ENCODE data around the gene PGRMC2. TPM values are rescaled to one million over a fixed set of nuclear protein-coding genes. Genes with fewer than 3 reads are reported as not detected.

Gene PGRMC2
- total and polyA plus RNA-seq, 2 of the 8 experiments (the other 6 are each of a cell fraction or from before 2014, with no cell fraction given), result 9.5 to 85.3 TPM

DNA sequence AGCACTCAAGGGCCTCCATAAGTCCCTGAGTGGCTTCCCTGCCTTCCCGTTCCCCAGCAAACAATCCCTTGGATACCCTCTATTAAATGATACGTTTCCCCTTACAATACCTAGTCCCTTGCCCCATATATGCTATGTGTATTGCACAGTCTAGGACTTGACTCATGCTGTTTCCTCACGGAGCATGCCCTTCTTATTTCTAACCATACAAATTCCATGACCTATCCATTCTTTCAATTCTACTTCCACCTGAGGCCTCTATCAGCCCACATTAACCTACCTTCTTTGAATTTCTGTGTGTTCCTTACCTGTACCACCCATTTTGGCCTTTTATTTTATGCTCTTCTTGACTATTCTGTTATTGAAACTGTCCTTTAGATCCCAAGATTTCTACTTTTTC is 2.9 kb upstream of the PGRMC2 start:
- Histone ChIP-seq H3K79me2 (ENCODE audit: control insufficient read depth in 1 of 2, insufficient read depth in 2 of 2, low read length in 2 of 2) (peaks cover 5 to 28% of the 10 kb centered on the region in 2 experiments; a peak in 3 of 4 replicates), H4K8ac (ENCODE audit: extremely low read depth, insufficient read depth, low read length) (no peak overlapping the region), H3K14ac (ENCODE audit: insufficient read length) (no peak overlapping the region), H3K36me3 (ENCODE audit: control insufficient read depth in 2 of 4, insufficient read depth in 4 of 4, low read length in 3 of 4) (no peaks in the 10 kb centered on the region), H4K20me1 (replicated peaks in 1 of 2; ENCODE audit: control insufficient read depth in 1 of 2, insufficient read depth in 2 of 2, low read length in 2 of 2) (peaks cover 0 to 2% of the 10 kb centered on the region in 2 experiments), H3K23me2 (ENCODE audit: low read depth, low read length) (peaks cover 10% of the 10 kb centered on the region), H3K4me1 (replicated peaks in 1 of 4; ENCODE audit: control insufficient read depth in 3 of 4, insufficient read depth in 4 of 4, low read length in 3 of 4) (peaks cover 0 to 6% (median 3%) of the 10 kb centered on the region in 4 experiments; a peak in 4 of 7 replicates), H2BK5ac (ENCODE audit: low read depth, low read length) (no peak overlapping the region), H3K27ac (ENCODE audit: low read depth, low read length) (no peak overlapping the region), H3K9ac (replicated peaks in 1 of 4; ENCODE audit: extremely low read depth in 1 of 4, low read depth in 3 of 4, low read length in 3 of 4) (no peak overlapping the region), H4K91ac (replicated peaks; ENCODE audit: insufficient read length, low read length) (no peak overlapping the region), H2BK20ac (ENCODE audit: low read length) (no peak overlapping the region), H3K4ac (replicated peaks; ENCODE audit: insufficient read length, low read depth, low read length) (no peak overlapping the region), H3K56ac (replicated peaks; ENCODE audit: insufficient read length, low read depth, low read length) (no peak overlapping the region), H2AK5ac (ENCODE audit: low read depth, low read length) (no peak overlapping the region), H2BK12ac (ENCODE audit: low read depth, low read length) (no peak overlapping the region), H3K27me3 (replicated peaks in 1 of 4; ENCODE audit: control insufficient read depth in 3 of 4, extremely low read depth in 1 of 4, insufficient read depth in 3 of 4, low read length in 3 of 4) (no peaks in the 10 kb centered on the region), H4K5ac (ENCODE audit: insufficient read length, low read depth, low read length) (no peak overlapping the region), H2BK15ac (ENCODE audit: low read length) (no peak overlapping the region), H2AFZ (ENCODE audit: low read length) (no peak overlapping the region), H3K18ac (ENCODE audit: extremely low read depth, low read length) (no peak overlapping the region), H3K79me1 (ENCODE audit: low read depth, low read length) (no peaks in the 10 kb centered on the region), H3K4me2 (ENCODE audit: insufficient read depth in 1 of 2, low read depth in 2 of 2, low read length in 2 of 2) (no peak overlapping the region), H3K9me3 (ENCODE audit: insufficient read depth in 2 of 2, low read depth in 1 of 2, low read length in 1 of 2) (no peaks in the 10 kb centered on the region), H3K23ac (ENCODE audit: insufficient read length) (no peak overlapping the region), H3K4me3 (ENCODE audit: extremely low read depth in 1 of 4, insufficient read depth in 2 of 4, low read depth in 3 of 4, low read length in 4 of 4) (no peak overlapping the region), H2BK120ac (replicated peaks; ENCODE audit: low read depth, low read length) (no peak overlapping the region)
- ChIA-PET POLR2A (ENCODE audit: partially characterized antibody) (interaction anchor here (3.0 kb wide), 1 partner anchor 15 kb away, joined by 12 read pairs; no protein-coding TSS in a partner anchor), CTCF (ENCODE audit: partially characterized antibody) (interaction anchor here (1.1 kb wide), 1 partner anchor 15 kb away, joined by 6 read pairs; no protein-coding TSS in a partner anchor)
- WGBS, 2 experiments (ENCODE audit: extremely low coverage in 1 of 2, insufficient coverage in 1 of 2, insufficient read length in 1 of 2, insufficient replicate concordance in 2 of 2, low coverage in 1 of 2, low lambda C conversion rate in 2 of 2, missing lambda C conversion rate in 1 of 2), result 87% methylated on average over 3 of the region's 3 CpGs; no CpG with 5 or more reads in 1 of the 2 experiments
- DNase-seq (ENCODE audit: low read depth in 1 of 2, low spot score in 2 of 2) (no peak), FAIRE-seq (no peak)
- TF ChIP-seq, protein P1, sequence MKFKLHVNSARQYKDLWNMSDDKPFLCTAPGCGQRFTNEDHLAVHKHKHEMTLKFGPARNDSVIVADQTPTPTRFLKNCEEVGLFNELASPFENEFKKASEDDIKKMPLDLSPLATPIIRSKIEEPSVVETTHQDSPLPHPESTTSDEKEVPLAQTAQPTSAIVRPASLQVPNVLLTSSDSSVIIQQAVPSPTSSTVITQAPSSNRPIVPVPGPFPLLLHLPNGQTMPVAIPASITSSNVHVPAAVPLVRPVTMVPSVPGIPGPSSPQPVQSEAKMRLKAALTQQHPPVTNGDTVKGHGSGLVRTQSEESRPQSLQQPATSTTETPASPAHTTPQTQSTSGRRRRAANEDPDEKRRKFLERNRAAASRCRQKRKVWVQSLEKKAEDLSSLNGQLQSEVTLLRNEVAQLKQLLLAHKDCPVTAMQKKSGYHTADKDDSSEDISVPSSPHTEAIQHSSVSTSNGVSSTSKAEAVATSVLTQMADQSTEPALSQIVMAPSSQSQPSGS (IDR thresholded peaks at IDR 0.05; ENCODE audit: low read length), result no peak
- TF ChIP-seq EP300 (IDR thresholded peaks at IDR 0.05; ENCODE audit: borderline replicate concordance in 1 of 2, low read depth in 2 of 2, low read length in 2 of 2) (no peak), KDM5A (IDR thresholded peaks at IDR 0.05; ENCODE audit: low read length) (no peak), SRF (IDR thresholded peaks at IDR 0.05; ENCODE audit: low read depth, low read length) (no peak), CHD1 (IDR thresholded peaks at IDR 0.05; ENCODE audit: low read depth, low read length) (no peak), YY1 (IDR thresholded peaks at IDR 0.05; ENCODE audit: low read depth, low read length) (no peak), EGR1 (IDR thresholded peaks at IDR 0.05; ENCODE audit: borderline replicate concordance, low read depth, low read length) (no peak), CBX8 (IDR thresholded peaks at IDR 0.05; ENCODE audit: borderline replicate concordance, low read depth, low read length) (no peak), POU5F1 (IDR thresholded peaks at IDR 0.05; ENCODE audit: low read depth, low read length) (no peak), ASH2L (IDR thresholded peaks at IDR 0.05; ENCODE audit: low read length) (no peak), RXRA (IDR thresholded peaks at IDR 0.05; ENCODE audit: insufficient read depth, low read depth, low read length) (no peak), CEBPB (IDR thresholded peaks at IDR 0.05; ENCODE audit: low read depth, low read length) (no peak), SIX5 (IDR thresholded peaks at IDR 0.05; ENCODE audit: low read depth, low read length) (no peak)
